Keratinocyte (primary cell): ENCODE results near the gene JAKMIP1. TPM values are rescaled to one million over a fixed set of nuclear protein-coding genes. Genes with fewer than 3 reads are reported as not detected.

Source experiments
- DNase-seq: peaks from one replicate; pipeline ENCODE4 v3.0.0-alpha.2; 2011; ENCODE audit warnings: low read depth, missing footprints, low spot score
- FAIRE-seq: peaks from 2 replicates; lab custom pipeline; 2011; peaks lifted over from hg19 to GRCh38; lab: Jason Lieb, UNC
- H2AFZ ChIP-seq: 2 replicates; pipeline ENCODE4 v1.6.0; 2012; ENCODE audit warnings: low read length, control low read depth, inconsistent platforms; ENCODE audit not compliant: control insufficient read depth
- H3K27ac ChIP-seq: 2 replicates; pipeline ENCODE4 v1.5.1; 2011; ENCODE audit warnings: low read length; ENCODE audit not compliant: control insufficient read depth, insufficient read depth
- H3K27me3 ChIP-seq: 3 replicates; pipeline ENCODE4 v1.6.0; 2011; ENCODE audit warnings: low read length; ENCODE audit not compliant: control insufficient read depth, insufficient read depth; ENCODE audit errors: extremely low read depth
- H3K36me3 ChIP-seq, 2 experiments: 2 replicates in 1 of 2; 3 replicates in 1 of 2; pipeline ENCODE4 v1.5.1; 2011; ENCODE audit warnings: low read length in 2 of 2, mild to moderate bottlenecking in 1 of 2; ENCODE audit not compliant: control insufficient read depth in 2 of 2, insufficient read depth in 2 of 2; ENCODE audit errors: extremely low read depth in 1 of 2
- H3K4me1 ChIP-seq: 3 replicates; pipeline ENCODE4 v1.5.1; 2011; ENCODE audit warnings: low read length; ENCODE audit not compliant: control insufficient read depth, insufficient read depth; ENCODE audit errors: extremely low read depth
- H3K4me2 ChIP-seq: 3 replicates; pipeline ENCODE4 v1.6.0; 2011; ENCODE audit warnings: low read depth, low read length; ENCODE audit not compliant: control insufficient read depth, insufficient read depth; ENCODE audit errors: extremely low read depth
- H3K4me3 ChIP-seq, 3 experiments: fragments of 200-600 bp in 1 of 3; sonication (generic) in 1 of 3; 2 replicates in 2 of 3; 3 replicates in 1 of 3; pipeline ENCODE4 v1.5.1; 2011 to 2016; ENCODE audit warnings: low read length in 3 of 3, mild to moderate bottlenecking in 3 of 3, control low read depth in 2 of 3, inconsistent platforms in 1 of 3, low read depth in 1 of 3, mixed read lengths in 1 of 3, mixed run types in 1 of 3, moderate library complexity in 1 of 3; ENCODE audit not compliant: control insufficient read depth in 2 of 3, insufficient read depth in 2 of 3; ENCODE audit errors: extremely low read depth in 1 of 3
- H3K79me2 ChIP-seq: 2 replicates; pipeline ENCODE4 v1.6.0; 2012; ENCODE audit warnings: low read length; ENCODE audit not compliant: control insufficient read depth, insufficient read depth
- H3K9ac ChIP-seq: 3 replicates; pipeline ENCODE4 v1.6.0; 2011; ENCODE audit warnings: low read length; ENCODE audit not compliant: control insufficient read depth, insufficient read depth; ENCODE audit errors: extremely low read depth
- H3K9me1 ChIP-seq: 3 replicates; pipeline ENCODE4 v1.6.0; 2011; ENCODE audit warnings: low read length; ENCODE audit not compliant: control insufficient read depth, insufficient read depth; ENCODE audit errors: extremely low read depth
- H3K9me3 ChIP-seq: 2 replicates; pipeline ENCODE4 v1.5.1; 2012; ENCODE audit warnings: low read depth, low read length; ENCODE audit not compliant: control insufficient read depth
- H4K20me1 ChIP-seq: 3 replicates; pipeline ENCODE4 v1.6.0; 2011; ENCODE audit warnings: low read length; ENCODE audit not compliant: control insufficient read depth, insufficient read depth; ENCODE audit errors: extremely low read depth
- EZH2 ChIP-seq: IDR thresholded peaks from one replicate; pipeline ENCODE4 v1.6.1; 2012; ENCODE audit warnings: inconsistent platforms, mild to moderate bottlenecking, low read length, moderate library complexity
- dilution Hi-C: fragments of 300-500 bp; cut with MboI; formaldehyde crosslinking; loops from one replicate; pipeline ENCODE4 v1.7.0; 2020; ENCODE audit warnings: low sequenced_read_pairs; ENCODE audit not compliant: extremely low pct_ligation_motif_present
- polyA plus RNA-seq, 5 experiments: library from polyadenylated mRNA; depleted of rRNA in 3 of 5; stranded (reverse) in 3 of 5; stranded (forward) in 1 of 5; unstranded in 1 of 5; fragments of >200 nt; gene quantifications; 1 replicate in 1 of 5; 2 replicates in 3 of 5; 3 replicates in 1 of 5; pipeline versions ENCODE4 v1.2.1 to v1.2.3, GENCODE V29; 2011 to 2012; ENCODE audit warnings: missing spikeins in 2 of 5, low read depth in 1 of 5, low replicate concordance in 1 of 5
- TF ChIP-seq, protein P1 (sequence below), 3 experiments: IDR thresholded peaks in 1 of 3; conservative IDR thresholded peaks in 1 of 3; optimal IDR thresholded peaks in 1 of 3; 2 replicates in 2 of 3; 3 replicates in 1 of 3; pipeline versions ENCODE3 to v1.5.1; 2011; ENCODE audit warnings: low read length in 3 of 3, mild to moderate bottlenecking in 3 of 3, moderate library complexity in 2 of 3, control low read depth in 1 of 3, inconsistent platforms in 1 of 3; ENCODE audit not compliant: insufficient read depth in 2 of 3; ENCODE audit errors: extremely low read depth in 1 of 3

Gene JAKMIP1
- polyA plus RNA-seq, 1 donor (not counting 4 experiments of a cell fraction or from before 2014, with no cell fraction given): not detected

DNA sequence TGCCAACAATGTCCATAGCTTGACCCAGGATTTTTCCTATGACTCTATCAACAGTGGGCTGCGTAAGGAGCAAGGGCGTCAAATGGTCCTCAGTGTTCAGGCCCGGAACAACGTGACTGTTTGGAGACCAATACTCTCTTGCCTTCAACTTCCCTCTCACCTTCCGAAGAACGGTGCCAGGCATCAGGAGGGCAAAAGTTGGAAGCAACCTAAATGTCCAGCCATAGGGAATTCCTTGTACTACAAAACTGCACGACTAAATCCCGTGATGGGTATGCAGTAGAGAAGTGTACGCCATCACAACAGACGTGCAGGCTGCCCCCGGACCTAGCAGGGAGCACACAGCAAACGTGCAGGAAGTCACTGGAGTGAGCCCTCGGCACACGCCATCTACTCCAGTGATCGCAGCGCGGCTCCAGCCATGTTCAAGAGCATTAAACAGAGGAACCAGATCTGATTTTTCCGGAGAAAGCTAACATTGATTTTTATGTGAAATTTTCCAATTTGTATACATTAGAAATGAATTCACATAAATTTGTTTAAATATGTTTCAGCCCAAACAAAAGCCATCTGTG is 79.0 kb downstream of the JAKMIP1 start:
- Histone ChIP-seq H3K27ac (no peak overlapping the region), H3K36me3 (no peaks in the 10 kb centered on the region), H3K27me3 (peaks cover 5% of the 10 kb centered on the region), H3K9me1 (no peaks in the 10 kb centered on the region), H4K20me1 (no peaks in the 10 kb centered on the region), H2AFZ (no peak overlapping the region), H3K4me3 (no peak overlapping the region), H3K9me3 (peaks cover 1% of the 10 kb centered on the region), H3K4me1 (no peaks in the 10 kb centered on the region), H3K9ac (no peak overlapping the region), H3K4me2 (no peak overlapping the region), H3K79me2 (no peaks in the 10 kb centered on the region)
- dilution Hi-C loops: no loop called here
- no peak for FAIRE-seq
- no peak for TF ChIP-seq EZH2
- TF ChIP-seq, protein P1, sequence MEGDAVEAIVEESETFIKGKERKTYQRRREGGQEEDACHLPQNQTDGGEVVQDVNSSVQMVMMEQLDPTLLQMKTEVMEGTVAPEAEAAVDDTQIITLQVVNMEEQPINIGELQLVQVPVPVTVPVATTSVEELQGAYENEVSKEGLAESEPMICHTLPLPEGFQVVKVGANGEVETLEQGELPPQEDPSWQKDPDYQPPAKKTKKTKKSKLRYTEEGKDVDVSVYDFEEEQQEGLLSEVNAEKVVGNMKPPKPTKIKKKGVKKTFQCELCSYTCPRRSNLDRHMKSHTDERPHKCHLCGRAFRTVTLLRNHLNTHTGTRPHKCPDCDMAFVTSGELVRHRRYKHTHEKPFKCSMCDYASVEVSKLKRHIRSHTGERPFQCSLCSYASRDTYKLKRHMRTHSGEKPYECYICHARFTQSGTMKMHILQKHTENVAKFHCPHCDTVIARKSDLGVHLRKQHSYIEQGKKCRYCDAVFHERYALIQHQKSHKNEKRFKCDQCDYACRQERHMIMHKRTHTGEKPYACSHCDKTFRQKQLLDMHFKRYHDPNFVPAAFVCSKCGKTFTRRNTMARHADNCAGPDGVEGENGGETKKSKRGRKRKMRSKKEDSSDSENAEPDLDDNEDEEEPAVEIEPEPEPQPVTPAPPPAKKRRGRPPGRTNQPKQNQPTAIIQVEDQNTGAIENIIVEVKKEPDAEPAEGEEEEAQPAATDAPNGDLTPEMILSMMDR (optimal IDR thresholded peaks at IDR 0.05 in 1 of 3, IDR thresholded peaks at IDR 0.05 in 1 of 3, conservative IDR thresholded peaks at IDR 0.05 in 1 of 3; ENCODE audit: extremely low read depth in 1 of 3, insufficient read depth in 2 of 3, low read length in 3 of 3): no peak
- no peak for DNase-seq

DNA sequence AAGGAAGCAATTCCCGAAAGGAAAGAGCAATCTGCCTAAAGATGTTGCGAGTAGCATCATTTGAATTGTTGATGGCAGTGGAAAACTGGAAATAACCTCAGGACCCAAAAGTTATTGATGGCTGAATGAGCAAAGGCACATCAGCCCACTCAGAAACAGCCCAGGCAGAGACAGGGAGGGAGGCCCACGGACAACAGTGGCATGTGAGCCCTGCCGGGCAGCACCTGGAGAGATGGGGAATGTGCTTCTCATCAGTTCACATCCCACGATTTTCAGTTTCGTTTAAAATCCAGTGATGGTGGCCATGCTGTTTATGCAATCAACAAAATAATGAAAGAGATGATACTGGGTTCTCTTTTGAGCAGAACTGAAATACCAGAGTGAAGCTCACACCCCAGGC is 80.0 kb downstream of the JAKMIP1 start:
- Histone ChIP-seq H3K4me1 (no peaks in the 10 kb centered on the region), H3K27ac (no peak overlapping the region), H3K36me3 (no peaks in the 10 kb centered on the region), H3K4me3 (no peak overlapping the region), H3K9me3 (no peaks in the 10 kb centered on the region), H3K9ac (no peak overlapping the region), H3K79me2 (no peaks in the 10 kb centered on the region), H3K4me2 (no peak overlapping the region), H2AFZ (no peak overlapping the region), H3K27me3 (peaks cover 6% of the 10 kb centered on the region), H3K9me1 (no peaks in the 10 kb centered on the region), H4K20me1 (no peaks in the 10 kb centered on the region)
- no peak for FAIRE-seq
- TF ChIP-seq, protein P1 (optimal IDR thresholded peaks at IDR 0.05 in 1 of 3, IDR thresholded peaks at IDR 0.05 in 1 of 3, conservative IDR thresholded peaks at IDR 0.05 in 1 of 3; ENCODE audit: extremely low read depth in 1 of 3, insufficient read depth in 2 of 3, low read length in 3 of 3): no peak
- no peak for TF ChIP-seq EZH2
- DNase-seq: no peak
- dilution Hi-C loops: no loop called here
